Neuron (in vitro differentiated cells): Measurements from ENCODE around the gene PARD3B.

Source experiments
- H2AFZ ChIP-seq: one replicate; pipeline ENCODE4 v1.6.1; 2013; ENCODE audit warnings: low read depth, mild to moderate bottlenecking, inconsistent platforms, low read length, moderate library complexity
- H3K27me3 ChIP-seq: one replicate; pipeline ENCODE4 v1.6.1; 2013; ENCODE audit warnings: low read length; ENCODE audit not compliant: insufficient read depth
- H3K36me3 ChIP-seq: one replicate; pipeline ENCODE4 v1.6.1; 2013; ENCODE audit warnings: low read length; ENCODE audit not compliant: insufficient read depth
- H3K4me1 ChIP-seq: one replicate; pipeline ENCODE4 v1.6.1; 2013; ENCODE audit warnings: low read length; ENCODE audit not compliant: insufficient read depth
- H3K4me3 ChIP-seq: 2 replicates; pipeline ENCODE4 v1.5.1; 2013; ENCODE audit warnings: mild to moderate bottlenecking, low read length, moderate library complexity
- H3K9me3 ChIP-seq: one replicate; pipeline ENCODE4 v1.6.1; 2013; ENCODE audit warnings: low read length

Gene PARD3B

GRCh38 chr2:205012961-205013360, 467.7 kb downstream of the PARD3B start:
- Histone ChIP-seq H2AFZ (no peak overlapping the region), H3K36me3 (no peaks in the 10 kb centered on the region), H3K4me1 (peaks cover 2% of the 10 kb centered on the region), H3K9me3 (no peaks in the 10 kb centered on the region), H3K4me3 (no peak overlapping the region), H3K27me3 (no peaks in the 10 kb centered on the region)

GRCh38 chr2:205013586-205013985, 468.3 kb downstream of the PARD3B start:
- no peak overlapping the region for H3K4me3 ChIP-seq
- H3K4me1 ChIP-seq = peaks cover 2% of the 10 kb centered on the region
- no peaks in the 10 kb centered on the region for H3K9me3 ChIP-seq
- H3K36me3 ChIP-seq = no peaks in the 10 kb centered on the region
- no peak overlapping the region for H2AFZ ChIP-seq
- H3K27me3 ChIP-seq = no peaks in the 10 kb centered on the region

- Histone ChIP-seq H3K4me3 (no peak overlapping the region), H2AFZ (no peak overlapping the region), H3K27me3 (no peaks in the 10 kb centered on the region), H3K9me3 (no peaks in the 10 kb centered on the region), H3K36me3 (no peaks in the 10 kb centered on the region), H3K4me1 (peaks cover 2% of the 10 kb centered on the region)
Observed at GRCh38 chr2:205014201-205014600, 468.9 kb downstream of the PARD3B start.

GRCh38 chr2:205017381-205017780, 472.1 kb downstream of the PARD3B start:
- Histone ChIP-seq H3K9me3 (no peaks in the 10 kb centered on the region), H3K27me3 (no peaks in the 10 kb centered on the region), H3K36me3 (no peaks in the 10 kb centered on the region), H2AFZ (no peak overlapping the region), H3K4me1 (no peaks in the 10 kb centered on the region), H3K4me3 (no peak overlapping the region)

DNA sequence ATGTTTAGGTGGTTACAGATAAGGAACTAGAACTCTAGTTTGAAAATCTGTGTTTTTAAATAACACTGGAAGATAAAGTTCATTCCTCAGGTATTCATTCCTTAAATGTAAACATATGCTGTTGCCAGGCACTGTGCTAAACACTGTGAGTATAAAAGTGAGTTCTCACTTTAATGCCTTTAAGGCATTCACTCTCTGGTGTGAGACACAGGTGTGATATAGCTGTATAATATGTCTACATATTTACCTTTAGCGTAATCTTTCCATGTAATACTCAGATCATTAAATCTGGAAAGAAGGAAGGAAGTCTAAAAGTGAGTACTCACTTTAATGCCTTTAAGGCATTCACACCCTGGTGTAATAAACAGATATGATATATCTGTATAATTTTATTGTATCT, 472.6 kb downstream of the PARD3B start:
- Histone ChIP-seq H3K9me3 (no peaks in the 10 kb centered on the region), H3K4me1 (no peaks in the 10 kb centered on the region), H3K27me3 (no peaks in the 10 kb centered on the region), H2AFZ (no peak overlapping the region), H3K4me3 (no peak overlapping the region), H3K36me3 (no peaks in the 10 kb centered on the region)

- Histone ChIP-seq H3K4me3 (no peak overlapping the region), H3K4me1 (peaks cover 12% of the 10 kb centered on the region), H3K36me3 (no peaks in the 10 kb centered on the region), H3K27me3 (no peaks in the 10 kb centered on the region), H2AFZ (no peak overlapping the region), H3K9me3 (no peaks in the 10 kb centered on the region)
Observed at GRCh38 chr2:205020673-205021072, 475.4 kb downstream of the PARD3B start.

- Histone ChIP-seq H3K9me3 (no peaks in the 10 kb centered on the region), H3K27me3 (no peaks in the 10 kb centered on the region), H3K36me3 (no peaks in the 10 kb centered on the region), H2AFZ (no peak overlapping the region), H3K4me3 (no peak overlapping the region), H3K4me1 (peaks cover 13% of the 10 kb centered on the region)
Observed at GRCh38 chr2:205022841-205023240, 477.6 kb downstream of the PARD3B start.

DNA sequence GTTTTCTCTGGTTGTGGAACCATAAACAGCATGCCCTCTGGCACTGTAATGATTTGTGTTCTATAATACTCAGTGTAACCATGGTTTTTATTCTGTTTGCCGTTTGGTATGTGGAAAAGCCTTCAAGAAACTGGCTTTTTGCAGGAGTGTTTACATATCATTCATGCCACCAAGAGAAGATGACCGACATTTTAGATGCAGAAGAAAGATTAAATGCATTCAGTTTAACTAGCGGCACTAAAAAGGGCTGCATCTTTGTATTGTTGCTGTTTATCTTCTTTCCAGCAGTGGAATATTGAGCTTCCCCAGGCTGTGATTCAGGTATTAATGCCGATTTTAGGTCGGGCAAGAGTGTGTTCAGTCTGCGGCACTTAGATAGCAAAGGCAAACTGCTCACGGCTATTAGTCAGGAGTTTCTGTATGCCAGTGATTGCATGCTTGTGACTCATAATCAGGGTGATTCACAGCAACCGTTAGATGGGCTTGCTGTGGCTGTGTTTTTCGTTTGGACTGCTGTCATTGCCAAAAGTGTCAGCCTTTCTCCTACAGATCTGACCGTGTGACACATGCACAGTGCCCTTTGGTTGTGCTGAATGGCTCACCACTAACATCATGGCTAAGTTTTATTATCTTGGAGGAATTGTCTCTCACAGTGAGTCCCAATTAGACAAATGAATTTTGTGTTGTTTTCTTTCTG, 479.7 kb downstream of the PARD3B start:
- Histone ChIP-seq H3K4me1 (peaks cover 19% of the 10 kb centered on the region), H3K9me3 (no peaks in the 10 kb centered on the region), H2AFZ (no peak overlapping the region), H3K27me3 (no peaks in the 10 kb centered on the region), H3K4me3 (no peak overlapping the region), H3K36me3 (no peaks in the 10 kb centered on the region)

- H2AFZ ChIP-seq = no peak overlapping the region
- H3K36me3 ChIP-seq = no peaks in the 10 kb centered on the region
- no peaks in the 10 kb centered on the region for H3K27me3 ChIP-seq
- no peak overlapping the region for H3K4me3 ChIP-seq
- H3K4me1 ChIP-seq = peaks cover 19% of the 10 kb centered on the region
- no peaks in the 10 kb centered on the region for H3K9me3 ChIP-seq
Observed at GRCh38 chr2:205025580-205026240, 480.4 kb downstream of the PARD3B start.

DNA sequence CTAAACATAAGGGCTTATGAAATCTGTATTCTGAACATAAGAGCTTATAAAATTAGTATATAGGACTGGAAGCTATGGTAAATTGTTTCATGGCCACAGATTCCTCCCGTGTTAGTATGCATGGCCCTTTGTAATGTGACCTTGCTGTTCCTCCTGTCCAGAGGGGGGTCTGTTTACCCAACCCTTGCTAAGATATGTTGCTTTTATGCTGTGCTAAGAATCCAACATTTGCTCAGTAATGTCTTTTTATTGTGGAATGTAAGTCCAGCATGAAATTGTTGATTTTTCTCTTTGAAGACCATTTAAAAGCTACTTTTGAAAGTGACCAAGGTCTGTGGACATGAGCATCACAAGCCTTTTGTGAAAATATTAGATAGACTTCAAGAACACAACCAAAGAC, 485.4 kb downstream of the PARD3B start:
- no peak overlapping the region for H3K4me3 ChIP-seq
- no peaks in the 10 kb centered on the region for H3K9me3 ChIP-seq
- H2AFZ ChIP-seq = no peak overlapping the region
- H3K27me3 ChIP-seq = no peaks in the 10 kb centered on the region
- peaks cover 7% of the 10 kb centered on the region for H3K4me1 ChIP-seq
- H3K36me3 ChIP-seq = no peaks in the 10 kb centered on the region

- no peak overlapping the region for H3K4me3 ChIP-seq
- peaks cover 6% of the 10 kb centered on the region for H3K4me1 ChIP-seq
- no peak overlapping the region for H2AFZ ChIP-seq
- H3K36me3 ChIP-seq = no peaks in the 10 kb centered on the region
- H3K9me3 ChIP-seq = no peaks in the 10 kb centered on the region
- H3K27me3 ChIP-seq = no peaks in the 10 kb centered on the region
Observed at GRCh38 chr2:205032093-205032551, 486.8 kb downstream of the PARD3B start.

GRCh38 chr2:205033431-205033830, 488.2 kb downstream of the PARD3B start:
- H3K36me3 ChIP-seq = no peaks in the 10 kb centered on the region
- no peak overlapping the region for H2AFZ ChIP-seq
- H3K4me3 ChIP-seq = no peak overlapping the region
- H3K27me3 ChIP-seq = no peaks in the 10 kb centered on the region
- no peaks in the 10 kb centered on the region for H3K9me3 ChIP-seq
- H3K4me1 ChIP-seq = peaks cover 6% of the 10 kb centered on the region

- Histone ChIP-seq H3K27me3 (no peaks in the 10 kb centered on the region), H3K36me3 (no peaks in the 10 kb centered on the region), H3K4me3 (no peak overlapping the region), H3K4me1 (peaks cover 6% of the 10 kb centered on the region), H2AFZ (no peak overlapping the region), H3K9me3 (no peaks in the 10 kb centered on the region)
Observed at GRCh38 chr2:205034034-205034433, 488.8 kb downstream of the PARD3B start.
